RWPE2 (cell line): ENCODE results near the gene DCAF10.

Experiments
- ATAC-seq: fragments of 200-7000 bp; cut with Tn5 transposase; 3 replicates; pipeline ENCODE4 v1.9.1; 2021; ENCODE audit warnings: low read depth
- DNase-seq: peaks from one replicate; pipeline ENCODE4 v3.0.0-alpha.2; 2020; ENCODE audit warnings: low spot score
- H3K27ac ChIP-seq: fragments of 450-650 bp; 2 replicates; pipeline ENCODE4 v1.5.1; 2017; ENCODE audit warnings: mild to moderate bottlenecking; ENCODE audit not compliant: poor library complexity, severe bottlenecking
- H3K27me3 ChIP-seq: fragments of 250-450 bp; sonication (Bioruptor Pico); 2 replicates; pipeline ENCODE4 v1.5.1; 2021; ENCODE audit warnings: mild to moderate bottlenecking, moderate library complexity; ENCODE audit not compliant: insufficient read depth, poor library complexity, severe bottlenecking
- H3K36me3 ChIP-seq: fragments of 250-450 bp; sonication (Bioruptor Pico); 2 replicates; pipeline ENCODE4 v1.5.1; 2020; ENCODE audit warnings: low read depth, mild to moderate bottlenecking, moderate library complexity
- H3K4me1 ChIP-seq: fragments of 250-450 bp; sonication (Bioruptor Pico); 2 replicates; pipeline ENCODE4 v1.5.1; 2021; ENCODE audit warnings: mild to moderate bottlenecking, moderate library complexity; ENCODE audit not compliant: insufficient read depth, poor library complexity, severe bottlenecking
- H3K4me3 ChIP-seq: fragments of 250-450 bp; sonication (Bioruptor Pico); 2 replicates; pipeline ENCODE4 v1.5.1; 2021; ENCODE audit warnings: mild to moderate bottlenecking, moderate library complexity; ENCODE audit not compliant: severe bottlenecking
- H3K9me3 ChIP-seq: fragments of 250-450 bp; sonication (Bioruptor Pico); 2 replicates; pipeline ENCODE4 v1.5.1; 2021; ENCODE audit warnings: mild to moderate bottlenecking, moderate library complexity; ENCODE audit not compliant: severe bottlenecking
- CTCF ChIP-seq: fragments of 450-650 bp; IDR thresholded peaks from one replicate; pipeline ENCODE4 v1.5.1; 2017; ENCODE audit warnings: mild to moderate bottlenecking, moderate library complexity; ENCODE audit not compliant: poor library complexity, severe bottlenecking

The DCAF10 gene

GRCh38 chr9:37792122-37792521, 8.5 kb upstream of the DCAF10 start:
- Histone ChIP-seq H3K36me3 (no peaks in the 10 kb centered on the region), H3K4me3 (no peak overlapping the region), H3K27ac (no peak overlapping the region), H3K9me3 (no peaks in the 10 kb centered on the region), H3K27me3 (no peaks in the 10 kb centered on the region), H3K4me1 (no peaks in the 10 kb centered on the region)
- ATAC-seq (no peak), DNase-seq (no peak)
- no peak for TF ChIP-seq CTCF

GRCh38 chr9:37796232-37796631, 4.4 kb upstream of the DCAF10 start:
- no peak overlapping the region for H3K27ac ChIP-seq
- no peaks in the 10 kb centered on the region for H3K4me1 ChIP-seq
- no peak overlapping the region for H3K4me3 ChIP-seq
- H3K9me3 ChIP-seq = no peaks in the 10 kb centered on the region
- ATAC-seq (no peak), DNase-seq (no peak)
- no peaks in the 10 kb centered on the region for H3K27me3 ChIP-seq
- H3K36me3 ChIP-seq = no peaks in the 10 kb centered on the region
- TF ChIP-seq CTCF = no peak

GRCh38 chr9:37798677-37799076, 1.9 kb upstream of the DCAF10 start:
- peaks cover 8% of the 10 kb centered on the region for H3K4me1 ChIP-seq

GRCh38 chr9:37801287-37801850, 772 bp downstream of the DCAF10 start:
- no peaks in the 10 kb centered on the region for H3K9me3 ChIP-seq
- H3K27me3 ChIP-seq = no peaks in the 10 kb centered on the region
- ATAC-seq (peak; percentile 51), DNase-seq (no peak)
- H3K36me3 ChIP-seq = peaks cover 21% of the 10 kb centered on the region; the same call in 1 of the 2 replicates
- H3K4me1 ChIP-seq = peaks cover 8% of the 10 kb centered on the region
- no peak for TF ChIP-seq CTCF
- peak overlapping the region; percentile 64 for H3K27ac ChIP-seq
- H3K4me3 ChIP-seq = peak overlapping the region; percentile 91

More at GRCh38 chr9:37798677-37799076, 1.9 kb upstream of the DCAF10 start:
- no peak for ATAC-seq
- Histone ChIP-seq H3K27me3 (no peaks in the 10 kb centered on the region), H3K27ac (no peak overlapping the region), H3K9me3 (no peaks in the 10 kb centered on the region), H3K4me3 (no peak overlapping the region), H3K36me3 (peaks cover 9% of the 10 kb centered on the region; the same call in 1 of the 2 replicates)
- no peak for TF ChIP-seq CTCF
- DNase-seq = no peak

GRCh38 chr9:37801959-37802711, 1.5 kb downstream of the DCAF10 start:
- peaks cover 23% of the 10 kb centered on the region; the same call in 1 of the 2 replicates for H3K36me3 ChIP-seq
- no peak for TF ChIP-seq CTCF
- no peaks in the 10 kb centered on the region for H3K27me3 ChIP-seq
- ATAC-seq = no peak
- no peaks in the 10 kb centered on the region for H3K9me3 ChIP-seq
- H3K4me1 ChIP-seq = peaks cover 8% of the 10 kb centered on the region
- H3K4me3 ChIP-seq = peak overlapping the region; percentile 91
- no peak for DNase-seq
- peak overlapping the region; percentile 64 for H3K27ac ChIP-seq
